ENCODE results near the gene SMIM14.

Gene SMIM14

DNA sequence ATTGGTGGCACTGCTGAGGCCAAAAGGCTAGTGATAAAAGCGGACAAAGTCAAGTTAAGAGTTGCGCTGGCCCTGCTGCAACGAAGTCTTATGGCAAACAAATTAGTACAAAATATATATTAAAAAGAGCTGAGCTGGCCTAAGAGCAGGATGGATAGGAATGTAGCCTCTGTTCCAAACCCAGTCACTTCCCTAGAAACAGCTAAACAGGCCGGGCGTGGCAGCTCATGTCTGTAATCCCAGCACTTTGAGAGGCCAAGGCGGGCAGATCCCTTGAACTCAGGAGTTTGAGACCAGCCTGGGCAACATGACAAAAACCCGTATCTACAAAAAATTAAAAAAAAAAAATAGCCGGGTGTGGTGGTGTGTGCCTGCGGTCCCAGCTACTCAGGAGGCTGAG is 79.0 kb downstream of the SMIM14 start:
- TF ChIP-seq EZH2phosphoT487 (IDR thresholded peaks at IDR 0.05; ENCODE audit: borderline replicate concordance, low read length), result no peak
- TF ChIP-seq, protein P1, sequence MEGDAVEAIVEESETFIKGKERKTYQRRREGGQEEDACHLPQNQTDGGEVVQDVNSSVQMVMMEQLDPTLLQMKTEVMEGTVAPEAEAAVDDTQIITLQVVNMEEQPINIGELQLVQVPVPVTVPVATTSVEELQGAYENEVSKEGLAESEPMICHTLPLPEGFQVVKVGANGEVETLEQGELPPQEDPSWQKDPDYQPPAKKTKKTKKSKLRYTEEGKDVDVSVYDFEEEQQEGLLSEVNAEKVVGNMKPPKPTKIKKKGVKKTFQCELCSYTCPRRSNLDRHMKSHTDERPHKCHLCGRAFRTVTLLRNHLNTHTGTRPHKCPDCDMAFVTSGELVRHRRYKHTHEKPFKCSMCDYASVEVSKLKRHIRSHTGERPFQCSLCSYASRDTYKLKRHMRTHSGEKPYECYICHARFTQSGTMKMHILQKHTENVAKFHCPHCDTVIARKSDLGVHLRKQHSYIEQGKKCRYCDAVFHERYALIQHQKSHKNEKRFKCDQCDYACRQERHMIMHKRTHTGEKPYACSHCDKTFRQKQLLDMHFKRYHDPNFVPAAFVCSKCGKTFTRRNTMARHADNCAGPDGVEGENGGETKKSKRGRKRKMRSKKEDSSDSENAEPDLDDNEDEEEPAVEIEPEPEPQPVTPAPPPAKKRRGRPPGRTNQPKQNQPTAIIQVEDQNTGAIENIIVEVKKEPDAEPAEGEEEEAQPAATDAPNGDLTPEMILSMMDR (IDR thresholded peaks at IDR 0.05; ENCODE audit: low read depth, low read length, poor library complexity, severe bottlenecking), result no peak
- Histone ChIP-seq H3K79me2 (ENCODE audit: control insufficient read depth, low read length) (peaks cover 16% of the 10 kb centered on the region), H3K9me3 (ENCODE audit: control insufficient read depth, insufficient read depth, low read length) (no peaks in the 10 kb centered on the region), H3K4me2 (ENCODE audit: low read length) (no peak overlapping the region), H3K27ac (ENCODE audit: low read depth, low read length) (no peak overlapping the region), H3K4me1 (ENCODE audit: control insufficient read depth, low read length) (no peaks in the 10 kb centered on the region), H3K9me2 (replicated peaks; ENCODE audit: control insufficient read depth, low read length) (no peaks in the 10 kb centered on the region), H3K4me3 (ENCODE audit: low read length) (no peak overlapping the region), H3F3A (ENCODE audit: control insufficient read depth, insufficient read depth) (peaks cover 16% of the 10 kb centered on the region), H3K27me3 (ENCODE audit: control insufficient read depth, low read length) (no peaks in the 10 kb centered on the region), H4K20me1 (ENCODE audit: control insufficient read depth, insufficient read depth, low read depth, low read length) (no peaks in the 10 kb centered on the region), H3K36me3 (ENCODE audit: control insufficient read depth, low read length) (peaks cover 74% of the 10 kb centered on the region)

- H3F3A ChIP-seq (ENCODE audit: control insufficient read depth, insufficient read depth), result peaks cover 21% of the 10 kb centered on the region
Measured at GRCh38 chr4:39555472-39555871, 83.2 kb downstream of the SMIM14 start.

DNA sequence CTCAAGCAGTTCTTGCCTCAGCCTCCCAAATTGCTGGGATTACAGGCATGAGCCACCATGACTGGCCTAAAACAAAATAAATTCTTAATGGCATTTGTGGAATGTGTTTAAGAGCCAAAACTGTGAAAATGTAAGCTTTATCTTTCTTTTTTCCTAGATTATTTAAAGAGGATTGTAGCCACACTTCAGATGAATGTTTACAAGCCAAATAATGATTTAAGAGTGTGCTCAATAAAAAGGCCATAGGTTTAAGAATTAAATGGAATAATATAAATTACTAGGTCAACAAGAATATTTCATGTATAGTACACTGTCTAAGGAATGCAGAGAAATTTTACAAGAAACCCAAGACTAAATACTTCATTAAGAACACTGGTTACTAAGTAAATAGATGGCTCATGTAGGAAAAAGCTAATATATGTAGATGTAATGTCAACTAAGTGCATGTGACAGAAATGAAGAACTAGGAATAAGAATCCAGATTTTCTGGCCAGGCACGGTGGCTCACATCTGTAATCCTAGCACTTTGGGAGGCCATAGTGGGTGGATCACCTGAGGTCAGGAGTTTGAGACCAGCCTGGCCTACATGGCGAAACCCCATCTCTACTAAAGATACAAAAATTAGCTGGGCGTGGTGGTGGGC is 90.1 kb downstream of the SMIM14 start:
- Histone ChIP-seq H3K4me2 (ENCODE audit: low read length) (no peak overlapping the region), H3K36me3 (ENCODE audit: control insufficient read depth, low read length) (peaks cover 40% of the 10 kb centered on the region), H4K20me1 (ENCODE audit: control insufficient read depth, insufficient read depth, low read depth, low read length) (no peaks in the 10 kb centered on the region), H3K4me3 (ENCODE audit: low read length) (no peak overlapping the region), H3K4me1 (ENCODE audit: control insufficient read depth, low read length) (no peaks in the 10 kb centered on the region), H3K27me3 (ENCODE audit: control insufficient read depth, low read length) (no peaks in the 10 kb centered on the region), H3K9me2 (replicated peaks; ENCODE audit: control insufficient read depth, low read length) (no peaks in the 10 kb centered on the region), H3F3A (ENCODE audit: control insufficient read depth, insufficient read depth) (peaks cover 38% of the 10 kb centered on the region), H3K79me2 (ENCODE audit: control insufficient read depth, low read length) (no peaks in the 10 kb centered on the region), H3K27ac (ENCODE audit: low read depth, low read length) (no peak overlapping the region), H3K9me3 (ENCODE audit: control insufficient read depth, insufficient read depth, low read length) (no peaks in the 10 kb centered on the region)
- TF ChIP-seq, protein P1 (IDR thresholded peaks at IDR 0.05; ENCODE audit: low read depth, low read length, poor library complexity, severe bottlenecking), result no peak
- no peak for TF ChIP-seq EZH2phosphoT487 (IDR thresholded peaks at IDR 0.05; ENCODE audit: borderline replicate concordance, low read length)

More at GRCh38 chr4:39555472-39555871, 83.2 kb downstream of the SMIM14 start:
- H3K27ac ChIP-seq (ENCODE audit: low read depth, low read length), result no peak overlapping the region
- H4K20me1 ChIP-seq (ENCODE audit: control insufficient read depth, insufficient read depth, low read depth, low read length), result no peaks in the 10 kb centered on the region
- H3K4me2 ChIP-seq (ENCODE audit: low read length), result no peak overlapping the region
- no peaks in the 10 kb centered on the region for H3K9me3 ChIP-seq (ENCODE audit: control insufficient read depth, insufficient read depth, low read length)
- H3K79me2 ChIP-seq (ENCODE audit: control insufficient read depth, low read length), result peaks cover 8% of the 10 kb centered on the region
- H3K9me2 ChIP-seq (replicated peaks; ENCODE audit: control insufficient read depth, low read length), result no peaks in the 10 kb centered on the region
- H3K4me3 ChIP-seq (ENCODE audit: low read length), result no peak overlapping the region
- H3K27me3 ChIP-seq (ENCODE audit: control insufficient read depth, low read length), result no peaks in the 10 kb centered on the region
- no peak for TF ChIP-seq EZH2phosphoT487 (IDR thresholded peaks at IDR 0.05; ENCODE audit: borderline replicate concordance, low read length)
- TF ChIP-seq, protein P1 (IDR thresholded peaks at IDR 0.05; ENCODE audit: low read depth, low read length, poor library complexity, severe bottlenecking), result no peak
- no peaks in the 10 kb centered on the region for H3K4me1 ChIP-seq (ENCODE audit: control insufficient read depth, low read length)
- H3K36me3 ChIP-seq (ENCODE audit: control insufficient read depth, low read length), result peaks cover 80% of the 10 kb centered on the region
